Panc1 (cell line): ENCODE results near the gene SETD2. TPM values are rescaled to one million over a fixed set of nuclear protein-coding genes. Genes with fewer than 3 reads are reported as not detected.

Experiments used
- ATAC-seq: fragments of 200-7000 bp; cut with Tn5 transposase; 2 replicates; pipeline ENCODE4 v1.9.1; 2020; ENCODE audit warnings: mild to moderate bottlenecking, moderate library complexity
- BruUV-seq: library from RNA; stranded (reverse); fragments of 400-500 nt; replicated peaks from 2 replicates; lab custom pipeline; 2021; lab: Mats Ljungman, UMichigan
- CTCF ChIA-PET: fragments of 300-600 bp; sonication (Branson Sonifier 250); formaldehyde crosslinking; loops from one replicate; lab custom pipeline; 2022; ENCODE audit warnings: antibody characterized with exemption; lab: Charles Lee
- POLR2A ChIA-PET: fragments of 300-600 bp; sonication (Branson Sonifier 250); formaldehyde crosslinking; loops from one replicate; lab custom pipeline; 2022; ENCODE audit warnings: antibody characterized with exemption; lab: Charles Lee
- DNase-seq: peaks from one replicate; pipeline ENCODE4 v3.0.0-alpha.2; 2010; ENCODE audit warnings: low read depth, low spot score
- H3K27ac ChIP-seq: 2 replicates; pipeline ENCODE4 v1.5.1; 2011; ENCODE audit warnings: mild to moderate bottlenecking, low read length, inconsistent platforms
- H3K27me3 ChIP-seq: fragments of 200-500 bp; sonication (Bioruptor generic); 2 replicates; pipeline ENCODE4 v1.6.0; 2014; ENCODE audit warnings: low read length, inconsistent platforms; ENCODE audit not compliant: control insufficient read depth, insufficient read depth
- H3K36me3 ChIP-seq: fragments of 200-500 bp; sonication (Bioruptor generic); 2 replicates; pipeline ENCODE4 v1.5.1; 2014; ENCODE audit warnings: inconsistent platforms, mild to moderate bottlenecking, low read length, moderate library complexity; ENCODE audit not compliant: control insufficient read depth, insufficient read depth
- H3K4me1 ChIP-seq: 2 replicates; pipeline ENCODE4 v1.5.1; 2011; ENCODE audit warnings: inconsistent platforms, mild to moderate bottlenecking, low read length, moderate library complexity; ENCODE audit not compliant: control insufficient read depth, insufficient read depth
- H3K4me3 ChIP-seq, 2 experiments: 2 replicates each; pipeline ENCODE4 v1.5.1; 2011 to 2012; ENCODE audit warnings: low read depth in 2 of 2, low read length in 2 of 2, mild to moderate bottlenecking in 2 of 2, inconsistent platforms in 1 of 2, moderate library complexity in 1 of 2
- H3K9me3 ChIP-seq: fragments of 200-500 bp; sonication (Bioruptor generic); 2 replicates; pipeline ENCODE4 v1.5.1; 2014; ENCODE audit warnings: low read depth, mild to moderate bottlenecking, inconsistent platforms, low read length, moderate library complexity; ENCODE audit not compliant: control insufficient read depth, insufficient read depth
- CTCF ChIP-seq: fragments of 450-650 bp; IDR thresholded peaks from 2 replicates; pipeline ENCODE4 v1.5.1; 2017; ENCODE audit warnings: mild to moderate bottlenecking
- POLR2AphosphoS5 ChIP-seq: IDR thresholded peaks from 2 replicates; pipeline ENCODE4 v1.6.1; 2012; ENCODE audit warnings: mild to moderate bottlenecking, low read depth, low read length, moderate library complexity
- REST ChIP-seq, 2 experiments: IDR thresholded peaks; 2 replicates each; pipeline ENCODE4 v1.6.1; 2011 to 2012; ENCODE audit warnings: low read depth in 2 of 2, control low read depth in 1 of 2, low read length in 1 of 2, mild to moderate bottlenecking in 1 of 2, moderate library complexity in 1 of 2; ENCODE audit not compliant: insufficient read depth in 1 of 2
- SIN3A ChIP-seq: IDR thresholded peaks from 2 replicates; pipeline ENCODE4 v1.6.1; 2012; ENCODE audit warnings: low read depth, mild to moderate bottlenecking, low read length, moderate library complexity, borderline replicate concordance; ENCODE audit not compliant: insufficient read depth
- TCF7L2 ChIP-seq: IDR thresholded peaks from 2 replicates; pipeline ENCODE4 v1.6.1; 2011; ENCODE audit warnings: mild to moderate bottlenecking, low read depth, low read length, inconsistent platforms
- in situ Hi-C: cut with HindIII; loops from 2 replicates; pipeline ENCODE4 v1.10.0; 2016; ENCODE audit warnings: low sequenced_read_pairs, low pct_unique_long_range_greater_than_20kb
- intact Hi-C: fragments of 100-400 bp; cut with micrococcal nuclease; formaldehyde crosslinking; loops from one replicate; pipeline ENCODE4 v1.10.0; 2022; ENCODE audit not compliant: unreplicated experiment
- total RNA-seq: library from RNA; stranded (reverse); gene quantifications from one replicate; pipeline ENCODE4 v1.2.1, GENCODE V29; 2021; ENCODE audit not compliant: unreplicated experiment

The SETD2 gene
- total RNA-seq, 1 experiment from 2014 or later = 32.6 TPM

- DNase-seq (no peak), ATAC-seq (no peak)
- no peak for TF ChIP-seq SIN3A
- TF ChIP-seq TCF7L2 = no peak
- intact Hi-C loops (loop anchor here (10.0 kb wide), 1 partner anchor 66 kb away; no protein-coding TSS in a partner anchor), in situ Hi-C loops (no loop called here)
- no peaks in the 10 kb centered on the region for H3K36me3 ChIP-seq
- no TSS peak for BruUV-seq
- no peaks in the 10 kb centered on the region for H3K27me3 ChIP-seq
- no peaks in the 10 kb centered on the region for H3K4me1 ChIP-seq
- H3K4me3 ChIP-seq = no peak overlapping the region
- no peak overlapping the region for H3K27ac ChIP-seq
- ChIA-PET CTCF (no interaction called here), POLR2A (no interaction called here)
- H3K9me3 ChIP-seq = no peaks in the 10 kb centered on the region
Observed at GRCh38 chr3:46990573-46991374, 173.1 kb downstream of the SETD2 start.

- Histone ChIP-seq H3K4me3 (no peak overlapping the region), H3K27ac (no peak overlapping the region), H3K4me1 (no peaks in the 10 kb centered on the region), H3K27me3 (no peaks in the 10 kb centered on the region), H3K36me3 (no peaks in the 10 kb centered on the region), H3K9me3 (no peaks in the 10 kb centered on the region)
- BruUV-seq = no TSS peak
- CTCF ChIA-PET = no interaction called here
- POLR2A ChIA-PET = no interaction called here
- TF ChIP-seq TCF7L2 = no peak
- TF ChIP-seq REST (IDR thresholded peaks at IDR 0.05; ENCODE audit: insufficient read depth in 1 of 2, low read depth in 2 of 2, low read length in 1 of 2) = no peak
- TF ChIP-seq POLR2AphosphoS5 = no peak
- TF ChIP-seq SIN3A = no peak
- TF ChIP-seq CTCF = no peak
- in situ Hi-C loops = no loop called here
- intact Hi-C loops = no loop called here
- ATAC-seq (no peak), DNase-seq (no peak)
Observed at GRCh38 chr3:46989146-46989810, 174.6 kb downstream of the SETD2 start.

- Histone ChIP-seq H3K36me3 (no peaks in the 10 kb centered on the region), H3K4me3 (no peak overlapping the region), H3K9me3 (no peaks in the 10 kb centered on the region), H3K4me1 (no peaks in the 10 kb centered on the region), H3K27me3 (no peaks in the 10 kb centered on the region), H3K27ac (no peak overlapping the region)
- TF ChIP-seq TCF7L2 (no peak), SIN3A (no peak), REST (IDR thresholded peaks at IDR 0.05; ENCODE audit: insufficient read depth in 1 of 2, low read depth in 2 of 2, low read length in 1 of 2) (no peak), CTCF (no peak), POLR2AphosphoS5 (no peak)
- ChIA-PET POLR2A (no interaction called here), CTCF (no interaction called here)
- DNase-seq (no peak), ATAC-seq (no peak)
- BruUV-seq = no TSS peak
- intact Hi-C loops = no loop called here
- in situ Hi-C loops = no loop called here
Observed at GRCh38 chr3:46988616-46989015, 175.3 kb downstream of the SETD2 start.
